HT1080 (cell line): Measurements from ENCODE around the gene KCTD2. TPM values are rescaled to one million over a fixed set of nuclear protein-coding genes. Genes with fewer than 3 reads are reported as not detected.
A peak's percentile ranks its signal among the peaks of the same experiment; 100 is the strongest.
"Not testable (repeated sequence)": the region's sequence is repeated elsewhere in the genome, so short reads cannot be mapped to it uniquely, and the experiment has no call there.

Experiments used
- DNase-seq: peaks from one replicate; pipeline ENCODE4 v3.0.0-alpha.2; 2015; ENCODE audit warnings: low read depth
- polyA plus RNA-seq, 2 experiments: library from polyadenylated mRNA; depleted of rRNA; stranded (reverse); fragments of >200 nt; gene quantifications; 2 replicates each; pipeline ENCODE4 v1.2.3, GENCODE V29; 2015
- total RNA-seq: library from RNA; depleted of rRNA; stranded (reverse); fragments of >200 nt; shearing (Covaris generic); gene quantifications from 2 replicates; pipeline ENCODE4 v1.2.3, GENCODE V29; 2014; rRNA removed

Gene KCTD2, protein sequence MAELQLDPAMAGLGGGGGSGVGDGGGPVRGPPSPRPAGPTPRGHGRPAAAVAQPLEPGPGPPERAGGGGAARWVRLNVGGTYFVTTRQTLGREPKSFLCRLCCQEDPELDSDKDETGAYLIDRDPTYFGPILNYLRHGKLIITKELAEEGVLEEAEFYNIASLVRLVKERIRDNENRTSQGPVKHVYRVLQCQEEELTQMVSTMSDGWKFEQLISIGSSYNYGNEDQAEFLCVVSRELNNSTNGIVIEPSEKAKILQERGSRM
- total RNA-seq, result 17.2 and 18.6 TPM in 2 replicates
- 13.7 and 14.5 TPM in 2 replicates for polyA plus RNA-seq (2015; cell fraction: cytosol; rRNA removed)
- 13.7 and 14.6 TPM in 2 replicates for polyA plus RNA-seq (2015; cell fraction: nucleus; rRNA removed)

DNA sequence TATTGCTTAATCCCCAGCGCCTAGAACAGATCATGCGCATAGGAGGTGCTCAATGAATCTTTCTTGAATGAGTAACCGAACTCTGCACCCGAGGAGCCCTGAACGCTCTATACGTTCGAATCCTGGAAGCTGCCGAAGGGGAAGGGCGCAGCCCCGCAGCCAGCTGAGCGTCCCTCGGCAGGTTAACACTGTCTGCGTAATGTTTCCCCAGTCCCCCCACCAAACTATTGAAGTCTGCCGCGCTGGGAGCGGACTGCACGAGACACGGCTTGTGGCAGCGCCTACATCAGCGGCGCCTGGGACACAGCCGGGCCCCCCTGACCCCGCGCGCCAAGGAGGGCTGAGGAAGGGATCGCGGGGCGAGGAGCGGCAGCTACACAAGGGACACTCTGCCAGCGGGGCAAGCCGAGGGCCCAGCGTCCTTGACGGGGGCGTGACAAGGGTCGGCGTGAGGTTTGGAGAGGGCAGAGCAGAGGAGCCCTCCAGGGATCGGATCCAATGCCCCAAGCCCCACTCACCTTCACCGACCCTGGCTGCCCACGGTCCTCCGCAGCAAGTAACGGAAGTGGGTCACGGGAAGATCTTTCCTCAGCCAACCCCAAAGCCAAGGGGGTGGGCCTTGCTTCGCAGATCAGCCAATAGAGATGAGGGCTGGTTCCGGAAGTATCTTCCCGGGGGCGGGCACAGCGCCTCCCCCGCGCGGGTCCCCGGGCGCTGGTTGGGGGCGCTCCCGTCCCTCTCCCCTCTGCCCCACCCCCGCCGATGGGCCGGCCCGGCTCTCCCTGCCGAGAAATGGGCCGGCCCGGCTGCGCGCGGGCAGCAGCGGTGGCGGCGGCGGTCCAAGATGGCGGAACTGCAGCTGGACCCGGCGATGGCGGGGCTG lies at the start of gene KCTD2, which contains the start of gene ATP5PD:
KCTD2 (plus strand) TSS at position 819 of the 883 bp plus-strand sequence; CDS start at position 845, 26 bp downstream.
ATP5PD (minus strand) TSS at position 563 of the 883 bp plus-strand sequence. CDS start 4,319 bp downstream, outside the sequence.
- peak; percentile 95 for DNase-seq

DNA sequence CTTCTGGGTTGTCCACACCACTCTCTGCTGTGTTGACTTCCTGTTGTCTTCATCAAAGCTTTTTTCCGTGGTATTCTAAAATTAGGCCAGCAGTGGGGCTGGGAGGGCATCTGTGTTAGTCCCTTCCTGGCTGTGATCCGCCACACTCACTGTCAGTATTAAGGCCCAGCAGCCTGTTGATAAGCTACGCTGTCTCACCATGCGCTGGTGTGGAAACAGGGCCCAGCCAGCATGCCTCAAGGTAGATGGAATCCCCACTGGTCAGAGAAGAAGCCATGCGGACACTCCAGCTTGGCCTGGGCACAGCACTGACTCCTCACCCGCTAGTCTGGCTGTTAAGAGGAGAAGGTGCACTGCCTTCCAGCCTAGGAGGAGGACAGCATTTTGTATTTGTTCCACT lies 48.2 kb upstream of the KCTD2 start:
- no peak for DNase-seq

DNA sequence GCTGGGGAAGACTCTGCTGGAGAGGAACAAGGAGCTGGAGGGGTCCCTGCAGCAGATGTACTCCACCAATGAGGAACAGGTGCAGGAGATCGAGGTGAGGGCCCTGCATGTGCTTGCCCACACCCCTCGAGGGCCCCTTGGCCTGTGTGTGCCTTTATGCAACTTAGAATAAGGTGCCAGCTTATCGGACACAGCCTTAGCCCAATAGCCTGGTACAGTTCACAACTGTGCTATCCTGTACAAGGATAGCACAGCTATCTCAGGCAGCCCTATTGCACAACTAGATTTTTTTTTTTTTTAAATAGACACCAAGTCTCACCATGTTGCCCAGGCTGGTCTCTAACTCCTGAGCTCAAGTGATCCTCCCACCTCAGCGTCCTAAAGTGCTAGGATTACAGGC lies 47.5 kb upstream of the KCTD2 start:
- no peak for DNase-seq

DNA sequence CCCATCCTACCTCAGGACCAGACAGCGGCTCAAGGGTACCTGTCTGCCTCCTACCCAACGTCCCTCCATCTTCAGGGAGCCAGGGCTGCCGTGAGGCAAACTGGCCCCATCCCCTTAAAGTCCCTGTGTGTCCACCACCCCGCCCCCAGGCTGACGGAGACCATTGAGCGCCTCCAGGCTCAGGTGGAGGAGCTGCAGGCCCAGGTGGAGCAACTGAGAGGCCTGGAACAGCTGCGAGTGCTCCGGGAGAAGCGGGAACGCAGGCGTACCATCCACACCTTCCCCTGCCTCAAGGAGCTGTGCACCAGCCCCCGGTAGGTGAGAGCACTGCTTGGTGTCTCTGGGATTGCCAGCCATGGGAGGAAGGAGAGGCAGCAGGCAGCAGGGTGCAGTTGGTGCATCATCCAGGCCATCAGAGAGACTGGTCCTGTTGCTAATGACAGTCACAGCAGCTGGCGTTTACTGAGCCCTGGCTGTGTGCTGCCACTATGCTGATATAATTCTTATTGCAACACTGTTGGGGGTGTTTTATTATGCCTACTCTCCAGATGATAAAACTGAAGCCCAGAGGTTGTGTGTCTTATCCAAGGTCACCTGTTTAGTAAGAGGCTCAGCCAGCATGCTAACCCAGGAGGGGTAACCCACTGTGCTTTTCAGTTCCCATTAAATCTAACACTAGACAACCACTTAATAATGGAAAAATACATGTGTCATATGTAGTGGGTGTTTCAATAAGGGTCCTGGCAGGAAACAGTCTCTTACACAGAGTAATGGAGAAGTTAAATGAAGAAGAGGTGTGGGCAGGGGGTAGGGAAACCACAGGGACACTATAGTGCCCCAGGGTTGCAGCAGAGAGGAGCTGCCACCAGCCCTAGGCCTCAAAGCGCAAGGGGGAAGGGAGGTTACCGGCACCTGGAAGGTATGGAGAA lies 44.8 kb upstream of the KCTD2 start:
- DNase-seq, result no peak

DNA sequence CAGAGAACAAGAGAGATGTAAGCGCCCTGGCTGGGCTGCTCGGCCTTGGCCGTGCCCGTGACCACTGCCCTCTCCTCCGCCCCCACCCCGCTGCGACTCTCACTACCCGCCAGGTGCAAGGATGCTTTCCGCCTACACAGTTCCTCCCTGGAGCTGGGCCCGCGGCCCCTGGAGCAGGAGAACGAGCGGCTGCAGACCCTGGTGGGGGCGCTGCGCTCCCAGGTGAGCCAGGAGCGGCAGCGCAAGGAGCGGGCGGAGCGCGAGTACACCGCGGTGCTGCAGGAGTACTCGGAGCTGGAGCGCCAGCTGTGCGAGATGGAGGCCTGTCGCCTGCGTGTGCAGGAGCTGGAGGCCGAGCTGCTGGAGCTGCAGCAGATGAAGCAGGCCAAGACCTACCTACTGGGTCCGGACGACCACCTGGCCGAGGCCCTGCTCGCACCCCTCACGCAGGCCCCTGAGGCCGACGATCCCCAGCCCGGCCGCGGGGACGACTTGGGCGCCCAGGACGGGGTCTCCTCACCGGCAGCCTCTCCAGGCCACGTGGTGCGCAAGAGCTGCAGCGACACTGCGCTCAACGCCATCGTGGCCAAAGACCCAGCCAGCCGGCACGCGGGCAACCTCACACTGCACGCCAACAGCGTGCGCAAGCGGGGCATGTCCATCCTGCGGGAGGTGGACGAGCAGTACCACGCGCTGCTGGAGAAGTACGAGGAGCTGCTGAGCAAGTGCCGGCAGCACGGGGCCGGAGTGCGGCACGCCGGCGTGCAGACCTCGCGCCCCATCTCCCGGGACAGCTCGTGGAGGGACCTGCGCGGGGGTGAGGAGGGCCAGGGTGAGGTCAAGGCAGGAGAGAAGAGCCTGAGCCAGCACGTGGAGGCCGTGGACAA lies 43.7 kb upstream of the KCTD2 start:
- no peak for DNase-seq

DNA sequence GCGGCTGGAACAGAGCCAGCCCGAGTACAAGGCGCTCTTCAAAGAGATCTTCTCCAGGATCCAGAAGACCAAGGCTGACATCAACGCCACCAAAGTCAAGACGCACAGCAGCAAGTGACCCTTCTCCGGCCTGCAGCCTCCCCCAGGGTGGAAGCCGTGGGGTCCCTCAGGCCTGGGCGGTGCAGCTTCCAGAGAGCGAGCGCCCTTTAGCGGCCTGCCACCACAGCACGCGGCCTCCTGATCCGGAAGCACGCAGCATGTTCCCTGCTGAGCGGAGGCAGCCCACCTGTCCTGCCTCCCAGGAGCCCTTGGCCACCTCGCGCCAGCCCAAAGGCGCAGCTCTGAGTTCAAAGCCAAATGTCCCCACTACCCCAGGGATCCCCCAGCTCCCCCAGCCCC lies 43.1 kb upstream of the KCTD2 start:
- DNase-seq, result no peak

DNA sequence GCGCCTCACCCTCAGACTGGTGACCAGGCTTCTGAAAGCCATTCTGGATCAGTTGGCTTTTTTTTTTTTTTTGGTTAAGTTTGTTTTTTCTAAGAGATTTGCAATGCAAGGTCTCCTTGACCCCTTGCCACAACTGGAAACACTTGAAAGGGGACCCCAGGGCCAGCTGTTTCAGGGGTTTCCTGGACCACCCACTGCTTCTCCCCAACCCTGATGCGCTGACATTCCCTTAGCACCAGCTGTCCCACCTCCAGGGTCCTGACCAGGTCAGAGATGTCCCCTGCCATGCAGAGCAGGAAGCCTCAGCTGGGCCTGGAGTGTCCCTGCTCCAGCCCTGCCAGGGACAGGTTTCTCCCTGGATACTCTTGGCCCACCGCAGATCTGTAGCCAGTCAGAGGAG lies 42.7 kb upstream of the KCTD2 start:
- no peak for DNase-seq

DNA sequence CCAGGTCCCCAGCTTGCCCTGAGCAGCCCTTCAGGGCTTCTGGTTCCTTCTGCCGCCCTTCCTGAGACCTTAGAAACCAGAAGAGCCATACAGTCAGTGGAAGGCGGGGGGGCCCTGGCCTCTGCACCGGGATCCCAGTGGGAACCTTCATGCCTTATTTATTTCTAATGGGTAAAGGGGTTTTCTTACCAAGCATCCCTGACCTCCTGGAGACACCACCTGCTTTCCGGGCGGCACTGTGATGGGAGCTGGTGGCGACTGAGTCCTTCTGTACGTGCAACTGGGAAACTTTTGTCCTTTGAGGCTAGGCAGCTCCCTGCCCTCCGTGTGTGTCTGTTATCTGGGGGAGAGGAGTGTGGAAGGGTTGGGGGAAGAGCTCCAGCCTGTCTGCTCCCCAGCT lies 41.7 kb upstream of the KCTD2 start:
- no peak for DNase-seq

DNA sequence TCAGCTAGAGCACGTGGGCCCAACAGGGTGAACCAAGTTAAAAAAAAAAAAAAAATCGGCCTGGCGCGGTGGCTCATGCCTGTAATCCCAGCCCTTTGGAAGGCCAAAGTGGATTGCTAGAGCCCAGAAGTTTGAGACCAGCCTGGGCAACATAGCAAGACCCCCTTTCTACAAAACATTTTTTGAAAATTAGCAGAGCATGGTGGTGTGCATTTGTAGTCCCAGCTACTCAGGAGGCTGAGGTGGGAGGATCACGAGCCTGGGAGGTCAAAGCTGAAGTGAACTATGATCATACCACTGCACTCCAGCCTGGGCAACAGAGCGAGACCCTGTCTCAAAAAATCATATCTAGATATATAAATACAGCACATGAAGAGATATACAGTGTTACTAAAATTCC lies 40.9 kb upstream of the KCTD2 start:
- not testable (repeated sequence) for DNase-seq

DNA sequence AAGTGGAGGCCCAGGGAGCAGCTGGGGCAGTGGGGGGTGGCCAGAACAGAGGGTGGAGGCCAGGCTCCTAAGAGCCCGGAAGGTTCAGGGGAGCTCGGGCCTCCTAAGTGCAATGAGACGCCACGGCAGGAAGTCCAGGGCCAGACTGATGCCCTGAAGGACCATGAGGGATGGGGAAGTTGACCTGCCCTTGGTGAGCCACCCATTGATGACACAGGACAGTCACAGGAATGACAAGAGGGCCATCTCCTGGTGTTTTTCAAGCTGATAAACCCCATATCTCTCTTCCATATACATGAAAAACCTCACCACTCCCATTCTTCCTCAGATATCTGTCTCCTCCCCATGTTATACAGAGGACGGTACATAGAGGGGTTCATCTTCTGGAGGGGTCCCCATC lies 40.4 kb upstream of the KCTD2 start:
- no peak for DNase-seq

DNA sequence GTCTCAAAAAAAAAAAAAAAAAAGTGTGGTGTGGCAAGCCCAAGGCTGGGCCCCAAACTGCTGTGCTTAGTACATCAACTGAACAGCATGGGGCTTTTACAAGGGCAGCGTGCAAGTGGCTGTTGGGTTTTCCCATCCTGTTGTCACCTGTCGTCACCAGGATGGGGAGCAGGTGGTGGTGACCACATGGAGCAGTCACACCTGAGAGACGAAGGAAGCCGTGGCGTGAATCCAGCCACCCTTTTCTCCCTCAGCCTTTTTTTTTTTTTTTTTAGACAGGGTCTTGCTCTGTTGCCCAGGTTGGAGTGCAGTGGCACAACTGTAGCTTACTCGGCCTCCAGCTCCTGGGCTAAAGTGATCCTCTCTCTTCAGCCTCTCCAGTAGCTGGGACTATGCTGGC lies 38.7 kb upstream of the KCTD2 start:
- DNase-seq, result no peak

DNA sequence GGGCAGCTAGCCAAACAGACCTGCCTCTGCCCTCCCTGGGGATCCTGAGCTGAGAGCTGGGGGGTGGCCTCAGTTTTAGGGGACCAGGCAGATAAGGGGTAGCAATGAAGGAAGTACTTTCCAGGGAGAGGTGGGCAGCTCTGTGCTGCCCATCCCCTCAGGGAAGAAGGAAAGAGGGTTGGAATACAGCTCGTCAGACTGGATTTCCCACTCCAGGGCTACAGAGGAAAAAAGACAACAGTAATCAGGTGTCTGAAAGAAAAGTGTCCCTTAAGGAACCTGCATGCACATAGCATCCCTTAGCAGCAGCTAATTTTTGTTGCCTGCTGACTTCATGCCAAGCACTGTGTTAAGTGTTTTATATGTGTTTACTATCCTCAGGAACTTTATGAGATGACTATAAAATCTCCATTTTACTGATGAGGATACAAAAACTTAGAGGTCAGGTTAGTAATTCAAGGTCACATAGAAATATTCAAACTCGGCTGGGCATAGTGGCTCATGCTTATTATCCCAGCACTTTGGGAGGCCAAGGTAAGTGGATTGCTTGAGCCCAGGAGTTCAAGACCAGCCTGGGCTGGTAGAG lies 37.8 kb upstream of the KCTD2 start:
- DNase-seq, result no peak

DNA sequence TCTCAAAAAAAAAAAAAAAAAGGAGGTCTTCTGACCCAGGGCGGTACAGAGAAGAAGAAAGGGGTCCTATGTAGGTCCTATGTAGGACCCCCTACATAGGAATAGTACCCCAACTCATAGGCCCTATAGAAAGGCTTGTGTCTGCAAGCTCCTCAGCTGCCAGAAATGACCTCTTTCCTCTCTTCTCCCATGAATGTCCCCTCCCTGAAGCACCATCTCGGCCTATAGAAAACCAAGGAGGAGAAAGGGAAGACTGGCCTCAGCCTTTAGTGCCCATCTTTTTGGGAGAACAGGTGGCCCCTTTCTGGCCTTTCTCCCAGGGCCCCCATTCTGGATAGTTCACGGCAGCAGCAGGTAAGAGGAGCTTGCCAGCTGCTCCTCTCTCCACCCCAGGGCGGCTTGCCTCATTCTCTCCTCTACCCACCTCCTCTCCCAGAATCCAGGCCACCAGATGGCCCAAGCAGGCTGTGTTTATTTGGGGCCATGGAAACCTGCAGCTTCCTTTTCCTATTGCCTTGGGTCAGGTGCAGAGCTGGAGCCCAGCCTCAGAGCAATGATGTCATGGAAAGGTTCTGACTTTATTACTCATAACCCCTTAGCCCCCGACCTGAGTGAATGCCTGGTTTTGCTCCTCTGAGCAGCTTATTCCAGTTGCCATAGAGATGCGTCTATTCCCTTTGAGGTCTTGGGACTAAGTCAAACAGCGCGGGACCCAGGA lies 36.2 kb upstream of the KCTD2 start:
- DNase-seq, result peak; percentile 50

DNA sequence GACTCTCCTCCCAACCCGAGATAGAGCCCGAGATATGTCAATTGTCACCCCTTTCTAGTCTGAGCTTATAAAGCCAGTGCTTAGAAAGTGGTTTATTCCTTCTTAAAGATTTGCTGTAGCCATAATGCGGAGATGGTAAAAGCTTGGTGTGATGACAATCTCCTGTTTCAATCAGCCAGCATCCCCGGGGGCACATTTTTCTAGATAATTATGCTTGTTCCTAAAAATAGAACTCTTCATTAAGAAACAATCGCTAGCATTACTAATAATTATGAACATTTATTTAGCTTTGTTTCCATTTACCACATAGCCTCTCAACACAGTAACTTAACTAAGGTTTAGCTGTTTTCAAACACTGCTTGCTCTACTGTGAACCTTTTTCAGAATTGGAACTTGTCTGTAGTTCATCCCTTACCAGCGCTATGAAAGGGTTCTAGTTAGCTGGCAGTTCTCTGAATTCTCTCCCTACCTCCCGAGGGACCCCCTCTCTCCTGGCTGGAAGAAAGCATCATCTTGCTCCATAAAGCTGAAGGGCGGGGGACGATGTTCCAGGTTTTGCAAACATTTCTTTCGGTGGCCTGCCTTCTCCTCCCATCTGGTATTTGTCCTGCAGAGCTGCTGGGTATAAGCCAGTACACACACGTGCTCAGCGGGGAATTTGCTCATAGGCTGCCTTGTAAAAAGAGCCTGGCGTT lies 35.5 kb upstream of the KCTD2 start:
- DNase-seq, result no peak

DNA sequence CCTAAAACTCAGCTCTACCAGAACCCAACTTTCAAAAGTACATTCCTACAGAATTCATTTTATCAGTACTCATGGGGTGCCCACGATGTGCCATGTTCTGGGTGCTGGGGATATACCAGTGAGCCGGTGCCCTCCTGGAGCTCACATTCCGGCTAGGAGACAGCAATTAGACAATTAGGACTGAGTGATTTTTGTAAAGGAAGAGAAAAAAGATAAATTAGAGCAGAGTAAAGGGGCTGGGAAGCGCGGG lies 35.0 kb upstream of the KCTD2 start:
- no peak for DNase-seq

DNA sequence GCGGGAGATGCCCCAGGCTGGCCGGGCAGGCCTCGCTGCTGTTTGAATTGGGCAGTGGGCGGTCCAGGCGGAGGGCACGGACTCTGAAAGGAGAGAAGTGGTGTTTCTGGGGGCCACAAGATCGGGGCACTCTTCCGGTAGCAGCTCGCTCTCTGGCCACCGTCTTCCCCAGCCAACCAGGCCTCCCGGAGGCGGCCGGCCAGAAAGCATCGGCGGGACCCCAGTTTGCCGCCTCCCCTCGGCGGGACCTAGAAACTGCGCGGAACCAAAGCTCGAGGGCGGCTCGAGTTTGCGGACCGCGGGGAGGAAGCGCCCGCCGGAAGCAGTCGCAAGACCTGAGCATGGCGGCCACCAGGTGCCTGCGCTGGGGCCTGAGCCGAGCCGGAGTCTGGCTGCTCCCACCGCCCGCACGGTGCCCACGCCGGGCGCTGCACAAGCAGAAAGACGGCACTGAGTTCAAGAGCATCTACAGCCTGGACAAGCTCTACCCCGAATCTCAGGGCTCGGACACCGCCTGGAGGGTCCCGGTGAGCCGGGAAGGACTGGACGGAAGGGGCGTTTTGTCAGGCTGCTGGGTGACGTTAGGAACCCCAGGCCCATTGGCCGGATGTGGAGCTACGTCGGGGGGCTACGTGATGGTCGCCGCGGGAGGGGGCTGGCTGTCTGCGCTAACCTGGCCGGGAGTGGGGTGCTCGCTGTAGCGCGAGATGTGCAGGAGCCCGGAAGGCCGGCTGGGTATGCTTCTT lies 34.5 kb upstream of the KCTD2 start, which contains the start of gene MRPL58:
MRPL58 (plus strand) TSS at position 325 of the 746 bp plus-strand sequence; CDS start at position 342, 17 bp downstream.
- peak; percentile 89 for DNase-seq

DNA sequence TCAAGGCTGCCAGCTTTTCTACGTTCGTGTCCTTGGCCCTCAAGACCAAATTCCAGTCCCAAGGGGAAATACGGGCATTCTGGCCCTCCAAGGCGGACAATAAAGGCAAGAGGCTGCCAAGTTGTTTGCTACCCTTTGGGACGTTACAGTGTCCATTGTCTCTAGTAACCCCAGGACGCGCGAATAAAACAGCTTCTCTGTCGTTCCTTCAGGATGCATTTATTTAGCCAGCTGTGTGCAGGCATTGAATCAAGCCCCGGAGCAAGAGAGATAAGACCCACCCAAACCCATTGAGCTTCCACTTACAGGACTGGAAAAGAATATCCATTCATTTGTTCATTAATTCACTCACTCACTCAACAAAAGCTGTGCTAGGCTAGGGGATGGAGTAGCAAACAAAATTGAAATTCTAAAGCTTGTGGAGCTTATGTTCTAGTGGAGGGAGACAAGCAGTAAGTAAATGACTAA lies 33.9 kb upstream of the KCTD2 start:
- no peak for DNase-seq

DNA sequence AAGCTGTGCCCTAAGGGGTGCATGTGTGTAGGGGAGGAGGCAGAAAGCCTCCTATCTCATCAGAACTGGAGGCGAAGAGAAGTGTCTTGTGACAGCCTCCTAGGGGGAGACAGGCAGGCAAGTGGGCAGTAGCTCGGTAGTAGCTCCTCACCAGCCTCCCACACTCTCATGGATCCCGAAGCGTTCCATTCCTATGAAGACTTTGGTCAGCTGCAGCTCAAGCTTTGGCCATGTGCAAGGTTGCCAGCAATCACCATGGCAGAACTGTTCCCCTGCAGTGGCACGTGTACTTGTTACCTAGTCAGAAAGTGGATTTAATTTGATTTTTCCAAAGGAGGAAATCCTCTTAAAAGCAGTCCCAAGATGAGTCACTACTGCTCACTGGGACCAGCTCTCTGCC lies 27.9 kb upstream of the KCTD2 start:
- DNase-seq, result no peak
